Activated T-cell treated with anti-CD3 and anti-CD28 coated beads, Interleukin-2, amount 50 U/mL, for 24 hours (primary cell): ENCODE data around the gene LINC00237.

ENCODE experiments used
- DNase-seq: peaks from one replicate; pipeline ENCODE4 v3.0.0-alpha.2; 2020
- H3K27ac Mint-ChIP-seq: 2 replicates; pipeline ENCODE4 v1.8.0; 2020; ENCODE audit warnings: mild to moderate bottlenecking, mixed read lengths
- H3K27me3 Mint-ChIP-seq: 2 replicates; pipeline ENCODE4 v1.8.0; 2020; ENCODE audit warnings: mixed read lengths
- H3K36me3 Mint-ChIP-seq: 2 replicates; pipeline ENCODE4 v1.8.0; 2020; ENCODE audit warnings: low read depth, mixed read lengths
- H3K4me1 Mint-ChIP-seq: 2 replicates; pipeline ENCODE4 v1.8.0; 2020; ENCODE audit warnings: low read depth, mixed read lengths
- H3K4me3 Mint-ChIP-seq: 2 replicates; pipeline ENCODE4 v1.8.0; 2020; ENCODE audit warnings: mild to moderate bottlenecking, moderate library complexity, mixed read lengths
- H3K9me3 Mint-ChIP-seq: 2 replicates; pipeline ENCODE4 v1.8.0; 2020; ENCODE audit warnings: mixed read lengths

LINC00237 gene

DNA sequence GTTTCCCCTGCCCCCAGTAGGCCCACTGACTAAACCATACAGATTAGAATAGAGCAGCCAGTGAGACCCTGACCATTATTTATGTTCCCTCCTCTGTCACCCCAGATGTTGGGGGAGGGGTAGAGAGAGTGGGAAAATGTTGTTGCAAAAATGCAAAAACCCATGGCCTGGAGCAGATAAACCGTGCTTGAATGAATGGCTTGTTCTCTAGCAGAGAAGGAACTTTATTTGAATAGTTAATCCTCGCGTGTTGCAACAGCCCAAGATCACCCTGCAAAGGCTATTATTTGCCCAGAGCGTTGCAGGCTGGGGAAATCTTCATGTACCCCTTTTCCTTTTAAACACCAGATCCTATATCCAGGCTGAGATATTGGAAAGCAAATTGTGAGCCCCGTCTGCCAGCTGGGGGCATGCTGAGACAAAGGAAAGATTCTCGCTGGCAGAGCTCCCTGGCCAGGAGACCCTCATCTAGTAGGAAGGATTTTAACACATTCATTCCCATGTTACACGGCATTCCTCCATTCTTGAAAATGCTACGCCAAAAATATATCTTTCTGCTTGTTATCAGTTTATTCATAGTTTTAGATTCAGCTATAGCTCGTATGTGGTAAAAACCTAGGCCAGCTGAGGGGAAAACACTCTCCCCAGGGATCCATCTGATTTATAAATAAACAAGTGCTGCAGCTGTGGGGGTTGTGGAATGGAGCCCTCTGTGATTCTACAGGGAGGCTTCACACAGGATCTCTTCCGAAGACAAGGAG, 53.0 kb downstream of the LINC00237 start:
- Mint-ChIP-seq H3K4me3 (no peak overlapping the region), H3K27me3 (peaks cover 46% of the 10 kb centered on the region), H3K9me3 (no peaks in the 10 kb centered on the region), H3K27ac (no peak overlapping the region), H3K4me1 (no peaks in the 10 kb centered on the region), H3K36me3 (no peaks in the 10 kb centered on the region)
- DNase-seq, result no peak

DNA sequence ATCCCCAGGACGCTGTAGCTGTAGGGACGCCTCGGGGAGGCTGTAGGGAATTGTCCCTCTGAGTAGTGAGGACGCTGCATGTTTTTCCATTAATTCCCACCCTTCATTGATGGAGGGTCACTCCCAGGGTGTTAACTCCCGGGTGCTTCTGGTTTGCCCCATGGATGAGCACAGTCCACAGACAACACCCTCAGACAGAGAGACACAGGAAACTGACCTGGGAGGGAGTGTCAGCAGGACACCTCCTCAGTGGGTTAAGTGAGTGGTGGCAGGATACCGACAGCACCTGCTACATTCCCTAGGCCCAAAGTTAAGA, 53.5 kb downstream of the LINC00237 start:
- Mint-ChIP-seq H3K9me3 (no peaks in the 10 kb centered on the region), H3K27me3 (peaks cover 44% of the 10 kb centered on the region), H3K4me3 (no peak overlapping the region), H3K4me1 (no peaks in the 10 kb centered on the region), H3K36me3 (no peaks in the 10 kb centered on the region), H3K27ac (no peak overlapping the region)
- DNase-seq, result no peak

GRCh38 chr20:21052241-21052640, 53.9 kb downstream of the LINC00237 start:
- no peaks in the 10 kb centered on the region for H3K4me1 Mint-ChIP-seq
- DNase-seq, result no peak
- H3K36me3 Mint-ChIP-seq, result no peaks in the 10 kb centered on the region
- H3K27me3 Mint-ChIP-seq, result peaks cover 43% of the 10 kb centered on the region
- H3K9me3 Mint-ChIP-seq, result no peaks in the 10 kb centered on the region
- H3K4me3 Mint-ChIP-seq, result no peak overlapping the region
- H3K27ac Mint-ChIP-seq, result no peak overlapping the region

GRCh38 chr20:21050710-21051109, 55.4 kb downstream of the LINC00237 start:
- H3K27me3 Mint-ChIP-seq, result peaks cover 42% of the 10 kb centered on the region
- H3K9me3 Mint-ChIP-seq, result no peaks in the 10 kb centered on the region
- no peak for DNase-seq
- no peak overlapping the region for H3K4me3 Mint-ChIP-seq
- no peaks in the 10 kb centered on the region for H3K36me3 Mint-ChIP-seq
- H3K4me1 Mint-ChIP-seq, result no peaks in the 10 kb centered on the region
- H3K27ac Mint-ChIP-seq, result no peak overlapping the region

- H3K4me1 Mint-ChIP-seq, result no peaks in the 10 kb centered on the region
- no peaks in the 10 kb centered on the region for H3K9me3 Mint-ChIP-seq
- no peak overlapping the region for H3K4me3 Mint-ChIP-seq
- no peak overlapping the region for H3K27ac Mint-ChIP-seq
- no peaks in the 10 kb centered on the region for H3K36me3 Mint-ChIP-seq
- peaks cover 45% of the 10 kb centered on the region for H3K27me3 Mint-ChIP-seq
- no peak for DNase-seq
Observed at GRCh38 chr20:21049305-21049828, 56.8 kb downstream of the LINC00237 start.

DNA sequence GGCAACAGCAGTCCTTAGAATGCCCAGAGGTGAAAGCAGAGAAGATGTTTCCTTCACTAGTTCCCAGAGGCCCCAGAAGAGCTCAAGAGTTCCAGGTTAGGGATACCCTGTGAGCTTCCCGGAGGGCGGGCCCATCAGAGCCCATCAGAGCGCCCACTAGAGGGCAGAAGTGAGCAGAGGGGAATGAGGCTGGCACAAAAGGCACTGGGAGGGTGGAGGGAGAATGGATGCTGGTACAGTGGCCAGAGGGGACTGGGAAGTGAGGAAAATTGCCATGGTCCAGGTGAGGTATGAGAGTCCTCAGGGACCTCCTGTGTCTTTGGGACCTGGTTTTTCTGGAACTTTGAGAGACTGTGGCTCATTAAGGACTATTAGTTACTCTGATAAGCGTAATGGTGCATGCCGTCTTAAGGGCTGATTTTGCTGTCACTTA, 57.3 kb downstream of the LINC00237 start:
- Mint-ChIP-seq H3K36me3 (no peaks in the 10 kb centered on the region), H3K27ac (no peak overlapping the region), H3K4me1 (no peaks in the 10 kb centered on the region), H3K4me3 (no peak overlapping the region), H3K9me3 (no peaks in the 10 kb centered on the region), H3K27me3 (peaks cover 47% of the 10 kb centered on the region)
- peak; percentile 69 for DNase-seq

DNA sequence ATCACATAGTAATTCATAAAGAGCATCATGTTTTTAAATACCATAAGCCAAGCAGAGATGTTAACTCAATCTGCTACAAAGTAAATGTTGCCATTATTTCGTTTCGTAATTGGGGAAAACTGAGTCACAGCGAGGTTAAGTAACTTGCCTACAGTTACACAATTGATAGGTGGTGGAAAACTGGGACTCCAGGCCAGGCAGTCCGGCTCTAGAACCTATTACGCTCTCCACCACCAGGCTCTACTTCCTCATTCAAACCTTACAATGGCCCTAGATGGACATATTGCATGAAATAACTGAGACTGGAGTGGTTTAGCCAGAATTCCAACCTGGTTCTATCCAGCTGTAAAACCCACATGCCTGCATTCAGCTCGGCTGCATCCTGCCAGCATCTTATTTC, 58.2 kb downstream of the LINC00237 start:
- DNase-seq, result no peak
- Mint-ChIP-seq H3K9me3 (no peaks in the 10 kb centered on the region), H3K4me3 (no peak overlapping the region), H3K36me3 (no peaks in the 10 kb centered on the region), H3K4me1 (no peaks in the 10 kb centered on the region), H3K27me3 (peaks cover 43% of the 10 kb centered on the region), H3K27ac (no peak overlapping the region)

DNA sequence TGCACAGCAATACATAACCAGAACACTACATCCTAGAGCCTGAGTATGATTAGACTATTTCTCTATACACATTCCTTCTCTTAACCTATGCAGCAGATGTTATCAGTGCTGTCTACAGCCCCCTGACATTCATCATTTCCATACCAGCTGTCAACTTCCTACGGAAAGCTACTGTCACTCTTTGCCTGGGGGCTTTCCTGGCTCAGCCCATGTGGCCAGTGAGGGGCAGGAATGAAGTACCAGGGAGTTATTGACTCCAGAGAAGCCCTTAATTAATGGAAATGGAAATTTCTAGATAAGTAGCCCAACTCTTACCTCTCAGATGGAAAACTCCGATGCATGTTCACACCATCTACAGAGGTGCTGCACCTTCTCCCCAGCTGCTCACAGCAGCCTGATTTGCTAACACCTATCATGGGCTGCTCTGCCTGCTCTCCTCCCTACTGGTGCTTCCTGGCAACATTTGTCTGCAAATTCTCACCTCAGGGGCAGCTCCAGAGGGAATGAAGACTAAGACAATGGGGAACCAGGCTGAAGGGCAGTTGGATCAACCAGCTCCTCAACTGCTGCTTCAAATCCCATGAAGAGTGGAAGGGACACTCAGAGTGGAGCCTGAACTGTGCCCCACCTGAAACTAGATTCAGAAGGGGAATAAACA, 59.6 kb downstream of the LINC00237 start:
- H3K36me3 Mint-ChIP-seq, result no peaks in the 10 kb centered on the region
- no peaks in the 10 kb centered on the region for H3K4me1 Mint-ChIP-seq
- no peak for DNase-seq
- H3K4me3 Mint-ChIP-seq, result no peak overlapping the region
- H3K27me3 Mint-ChIP-seq, result peaks cover 36% of the 10 kb centered on the region
- no peaks in the 10 kb centered on the region for H3K9me3 Mint-ChIP-seq
- H3K27ac Mint-ChIP-seq, result no peak overlapping the region
